A172 (cell line): ENCODE data around the gene CHRNA4. TPM values are rescaled to one million over a fixed set of nuclear protein-coding genes. Genes with fewer than 3 reads are reported as not detected.
A peak's percentile ranks its signal among the peaks of the same experiment; 100 is the strongest.

Source experiments
- DNase-seq: peaks from one replicate; pipeline ENCODE4 v3.0.0-alpha.2; 2015; ENCODE audit warnings: low spot score
- total RNA-seq: library from RNA; depleted of rRNA; stranded (reverse); fragments of >200 nt; shearing (Covaris generic); gene quantifications from 2 replicates; pipeline ENCODE4 v1.2.3, GENCODE V29; 2014

The CHRNA4 gene
- total RNA-seq, 1 experiment from 2014 or later = 0.03 TPM

GRCh38 chr20:63321148-63321831 lies 39.9 kb downstream of the CHRNA4 start:
- DNase-seq = peak; percentile 38

- no peak for DNase-seq
These were observed 40.5 kb downstream of the CHRNA4 start for GRCh38 chr20:63320616-63321147.

GRCh38 chr20:63320041-63320511 lies 41.1 kb downstream of the CHRNA4 start:
- no peak for DNase-seq

- no peak for DNase-seq
These were observed 41.7 kb downstream of the CHRNA4 start for GRCh38 chr20:63319164-63320040.

GRCh38 chr20:63318391-63319163 lies 42.6 kb downstream of the CHRNA4 start:
- no peak for DNase-seq

GRCh38 chr20:63317601-63318291 lies 43.4 kb downstream of the CHRNA4 start:
- no peak for DNase-seq

- DNase-seq = no peak
These were observed 44.1 kb downstream of the CHRNA4 start for GRCh38 chr20:63317061-63317460.

GRCh38 chr20:63316502-63316921 lies 44.6 kb downstream of the CHRNA4 start:
- DNase-seq = no peak

- DNase-seq = no peak
These were observed 45.2 kb downstream of the CHRNA4 start for GRCh38 chr20:63315731-63316491.

- no peak for DNase-seq
These were observed 45.9 kb downstream of the CHRNA4 start for GRCh38 chr20:63315240-63315689.

GRCh38 chr20:63314566-63315239 lies 46.4 kb downstream of the CHRNA4 start:
- no peak for DNase-seq

- DNase-seq = no peak
These were observed 47.1 kb downstream of the CHRNA4 start for GRCh38 chr20:63314015-63314471.

- no peak for DNase-seq
These were observed 47.7 kb downstream of the CHRNA4 start for GRCh38 chr20:63313349-63314014.

GRCh38 chr20:63312690-63313348 lies 48.3 kb downstream of the CHRNA4 start:
- DNase-seq = no peak

GRCh38 chr20:63312273-63312672 lies 48.9 kb downstream of the CHRNA4 start:
- no peak for DNase-seq

GRCh38 chr20:63311833-63312243 lies 49.3 kb downstream of the CHRNA4 start:
- no peak for DNase-seq

- no peak for DNase-seq
These were observed 49.8 kb downstream of the CHRNA4 start for GRCh38 chr20:63311186-63311832.
